Measurements from ENCODE around the gene TMOD2. TPM values are rescaled to one million over a fixed set of nuclear protein-coding genes. Genes with fewer than 3 reads are reported as not detected.

Gene TMOD2
- total RNA-seq, 1 experiment from 2014 or later: 3.6 TPM

DNA sequence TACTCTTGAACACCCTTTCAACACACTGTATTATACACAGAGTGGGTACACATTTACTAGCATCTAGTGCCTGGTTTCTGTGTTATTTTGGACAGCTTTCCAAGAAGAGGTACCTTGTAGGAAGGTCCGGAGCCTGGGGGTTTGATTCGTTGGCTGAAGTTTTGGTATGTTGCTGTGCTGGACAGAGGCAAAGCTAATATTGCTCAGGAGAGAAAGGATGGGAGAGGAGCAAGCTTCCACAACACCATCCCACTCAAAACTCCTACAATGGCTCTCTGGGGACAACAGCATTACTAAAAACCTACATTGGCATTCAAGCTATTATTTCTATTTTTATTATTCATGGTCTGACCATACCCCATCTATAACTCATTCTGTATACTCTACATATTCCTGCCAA is 12.8 kb upstream of the TMOD2 start (continued):
- TF ChIP-seq, protein P1, sequence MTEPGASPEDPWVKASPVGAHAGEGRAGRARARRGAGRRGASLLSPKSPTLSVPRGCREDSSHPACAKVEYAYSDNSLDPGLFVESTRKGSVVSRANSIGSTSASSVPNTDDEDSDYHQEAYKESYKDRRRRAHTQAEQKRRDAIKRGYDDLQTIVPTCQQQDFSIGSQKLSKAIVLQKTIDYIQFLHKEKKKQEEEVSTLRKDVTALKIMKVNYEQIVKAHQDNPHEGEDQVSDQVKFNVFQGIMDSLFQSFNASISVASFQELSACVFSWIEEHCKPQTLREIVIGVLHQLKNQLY (CRISPR knock-in tag; IDR thresholded peaks at IDR 0.05): no peak
- TF ChIP-seq IRF2 (CRISPR knock-in tag; IDR thresholded peaks at IDR 0.05; ENCODE audit: borderline replicate concordance, low read depth): no peak
- TF ChIP-seq, protein P2, sequence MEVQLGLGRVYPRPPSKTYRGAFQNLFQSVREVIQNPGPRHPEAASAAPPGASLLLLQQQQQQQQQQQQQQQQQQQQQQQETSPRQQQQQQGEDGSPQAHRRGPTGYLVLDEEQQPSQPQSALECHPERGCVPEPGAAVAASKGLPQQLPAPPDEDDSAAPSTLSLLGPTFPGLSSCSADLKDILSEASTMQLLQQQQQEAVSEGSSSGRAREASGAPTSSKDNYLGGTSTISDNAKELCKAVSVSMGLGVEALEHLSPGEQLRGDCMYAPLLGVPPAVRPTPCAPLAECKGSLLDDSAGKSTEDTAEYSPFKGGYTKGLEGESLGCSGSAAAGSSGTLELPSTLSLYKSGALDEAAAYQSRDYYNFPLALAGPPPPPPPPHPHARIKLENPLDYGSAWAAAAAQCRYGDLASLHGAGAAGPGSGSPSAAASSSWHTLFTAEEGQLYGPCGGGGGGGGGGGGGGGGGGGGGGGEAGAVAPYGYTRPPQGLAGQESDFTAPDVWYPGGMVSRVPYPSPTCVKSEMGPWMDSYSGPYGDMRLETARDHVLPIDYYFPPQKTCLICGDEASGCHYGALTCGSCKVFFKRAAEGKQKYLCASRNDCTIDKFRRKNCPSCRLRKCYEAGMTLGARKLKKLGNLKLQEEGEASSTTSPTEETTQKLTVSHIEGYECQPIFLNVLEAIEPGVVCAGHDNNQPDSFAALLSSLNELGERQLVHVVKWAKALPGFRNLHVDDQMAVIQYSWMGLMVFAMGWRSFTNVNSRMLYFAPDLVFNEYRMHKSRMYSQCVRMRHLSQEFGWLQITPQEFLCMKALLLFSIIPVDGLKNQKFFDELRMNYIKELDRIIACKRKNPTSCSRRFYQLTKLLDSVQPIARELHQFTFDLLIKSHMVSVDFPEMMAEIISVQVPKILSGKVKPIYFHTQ (CRISPR knock-in tag; IDR thresholded peaks at IDR 0.05): no peak

GRCh38 chr15:51739061-51739712 is 12.2 kb upstream of the TMOD2 start:
- no peaks in the 10 kb centered on the region for H3K9me3 Mint-ChIP-seq
- ChIA-PET CTCF (interaction anchor here (1.9 kb wide), 1 partner anchor 38 kb away, joined by 6 read pairs; no protein-coding TSS in a partner anchor), POLR2A (interaction anchor here (1.0 kb wide), 1 partner anchor 58 kb away, joined by 5 read pairs; the partner anchor contains the start of gene SCG3)
- H3K27me3 Mint-ChIP-seq (ENCODE audit: low read depth): peaks cover 44% of the 10 kb centered on the region
- no peaks in the 10 kb centered on the region for H3K36me3 Mint-ChIP-seq
- ATAC-seq: no peak
- peaks cover 13% of the 10 kb centered on the region for H3K4me1 Mint-ChIP-seq
- DNase-seq (ENCODE audit: low spot score): no peak
- H3K4me3 Mint-ChIP-seq: 0 out of 2 replicates have a peak overlapping the region, but pooled peaks have one; percentile 1
- TF ChIP-seq, protein P3, sequence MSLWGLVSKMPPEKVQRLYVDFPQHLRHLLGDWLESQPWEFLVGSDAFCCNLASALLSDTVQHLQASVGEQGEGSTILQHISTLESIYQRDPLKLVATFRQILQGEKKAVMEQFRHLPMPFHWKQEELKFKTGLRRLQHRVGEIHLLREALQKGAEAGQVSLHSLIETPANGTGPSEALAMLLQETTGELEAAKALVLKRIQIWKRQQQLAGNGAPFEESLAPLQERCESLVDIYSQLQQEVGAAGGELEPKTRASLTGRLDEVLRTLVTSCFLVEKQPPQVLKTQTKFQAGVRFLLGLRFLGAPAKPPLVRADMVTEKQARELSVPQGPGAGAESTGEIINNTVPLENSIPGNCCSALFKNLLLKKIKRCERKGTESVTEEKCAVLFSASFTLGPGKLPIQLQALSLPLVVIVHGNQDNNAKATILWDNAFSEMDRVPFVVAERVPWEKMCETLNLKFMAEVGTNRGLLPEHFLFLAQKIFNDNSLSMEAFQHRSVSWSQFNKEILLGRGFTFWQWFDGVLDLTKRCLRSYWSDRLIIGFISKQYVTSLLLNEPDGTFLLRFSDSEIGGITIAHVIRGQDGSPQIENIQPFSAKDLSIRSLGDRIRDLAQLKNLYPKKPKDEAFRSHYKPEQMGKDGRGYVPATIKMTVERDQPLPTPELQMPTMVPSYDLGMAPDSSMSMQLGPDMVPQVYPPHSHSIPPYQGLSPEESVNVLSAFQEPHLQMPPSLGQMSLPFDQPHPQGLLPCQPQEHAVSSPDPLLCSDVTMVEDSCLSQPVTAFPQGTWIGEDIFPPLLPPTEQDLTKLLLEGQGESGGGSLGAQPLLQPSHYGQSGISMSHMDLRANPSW (CRISPR knock-in tag; conservative IDR thresholded peaks at IDR 0.05; ENCODE audit: low read depth): no peak
- no peak for TF ChIP-seq CDX4 (CRISPR knock-in tag; IDR thresholded peaks at IDR 0.05; ENCODE audit: borderline replicate concordance)
- no peak for TF ChIP-seq NR3C1 (CRISPR knock-in tag; conservative IDR thresholded peaks at IDR 0.05; ENCODE audit: low read depth)
- TF ChIP-seq HMGA2 (CRISPR knock-in tag; IDR thresholded peaks at IDR 0.05): no peak
- TF ChIP-seq, protein P4, sequence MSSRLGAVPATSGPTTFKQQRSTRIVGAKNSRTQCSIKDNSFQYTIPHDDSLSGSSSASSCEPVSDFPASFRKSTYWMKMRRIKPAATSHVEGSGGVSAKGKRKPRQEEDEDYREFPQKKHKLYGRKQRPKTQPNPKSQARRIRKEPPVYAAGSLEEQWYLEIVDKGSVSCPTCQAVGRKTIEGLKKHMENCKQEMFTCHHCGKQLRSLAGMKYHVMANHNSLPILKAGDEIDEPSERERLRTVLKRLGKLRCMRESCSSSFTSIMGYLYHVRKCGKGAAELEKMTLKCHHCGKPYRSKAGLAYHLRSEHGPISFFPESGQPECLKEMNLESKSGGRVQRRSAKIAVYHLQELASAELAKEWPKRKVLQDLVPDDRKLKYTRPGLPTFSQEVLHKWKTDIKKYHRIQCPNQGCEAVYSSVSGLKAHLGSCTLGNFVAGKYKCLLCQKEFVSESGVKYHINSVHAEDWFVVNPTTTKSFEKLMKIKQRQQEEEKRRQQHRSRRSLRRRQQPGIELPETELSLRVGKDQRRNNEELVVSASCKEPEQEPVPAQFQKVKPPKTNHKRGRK (CRISPR knock-in tag; IDR thresholded peaks at IDR 0.05; ENCODE audit: borderline replicate concordance): no peak
- no peak for TF ChIP-seq ZSCAN18 (CRISPR knock-in tag; IDR thresholded peaks at IDR 0.05)
- no peak for TF ChIP-seq RORB (CRISPR knock-in tag; IDR thresholded peaks at IDR 0.05)
- TF ChIP-seq OVOL2 (CRISPR knock-in tag; IDR thresholded peaks at IDR 0.05; ENCODE audit: borderline replicate concordance): no peak
- no peak for TF ChIP-seq MAX (CRISPR knock-in tag; IDR thresholded peaks at IDR 0.05)
- no peak for TF ChIP-seq NFATC4 (CRISPR knock-in tag; IDR thresholded peaks at IDR 0.05)
- H3K27ac Mint-ChIP-seq: no peak overlapping the region
